Stimulated activated CD8-positive, alpha-beta memory T cell treated with anti-CD3 and anti-CD28 coated beads, Interleukin-2, amount 100 ng/mL, for 1 hour (primary cell): Measurements from ENCODE around the gene APCDD1L.
"Not testable (repeated sequence)": the region's sequence is repeated elsewhere in the genome, so short reads cannot be mapped to it uniquely, and the experiment has no call there.

Experiments used
- DNase-seq, 2 donors: peaks; one replicate each; pipeline ENCODE4 v3.0.0-alpha.2; 2020; ENCODE audit warnings: low read depth in 2 of 2

The APCDD1L gene

DNA sequence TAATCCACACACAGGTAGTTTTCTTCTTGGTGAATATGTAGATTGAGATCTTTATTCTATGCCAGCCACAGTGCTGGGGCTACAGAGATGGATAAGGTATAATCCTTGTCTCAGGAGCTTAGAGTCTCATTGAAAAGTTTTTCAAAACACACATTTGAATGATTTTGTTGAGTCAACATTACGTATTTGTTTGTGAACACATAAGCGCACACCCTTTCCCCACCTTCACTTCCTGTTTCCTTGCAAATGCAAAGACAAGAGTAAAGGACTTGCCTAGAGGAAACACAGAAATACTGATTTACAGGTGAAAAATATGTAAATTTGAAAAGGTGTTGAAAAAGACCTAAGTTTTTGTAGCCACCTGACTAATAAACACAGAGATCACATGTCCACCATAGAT lies 98.4 kb downstream of the APCDD1L start:
- DNase-seq, result no peak

DNA sequence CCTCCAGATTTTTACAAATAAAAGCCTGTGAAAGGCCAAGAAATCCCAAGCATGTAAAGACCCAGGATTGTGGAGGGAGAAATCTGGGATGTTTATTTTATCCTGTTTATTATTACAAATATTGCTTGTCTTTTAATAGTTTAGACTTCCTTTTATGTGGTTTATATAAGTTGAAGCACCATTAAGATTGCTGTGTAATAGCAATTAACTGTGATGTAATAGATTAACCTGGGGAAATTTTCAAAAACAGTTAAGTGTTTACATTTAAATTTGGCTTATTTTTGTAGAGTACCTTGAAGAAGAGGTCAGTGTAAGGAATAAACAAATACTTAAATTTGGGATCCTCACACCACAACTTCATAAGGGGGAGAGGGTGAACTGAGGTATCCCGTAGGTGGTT lies 99.1 kb downstream of the APCDD1L start:
- no peak for DNase-seq

DNA sequence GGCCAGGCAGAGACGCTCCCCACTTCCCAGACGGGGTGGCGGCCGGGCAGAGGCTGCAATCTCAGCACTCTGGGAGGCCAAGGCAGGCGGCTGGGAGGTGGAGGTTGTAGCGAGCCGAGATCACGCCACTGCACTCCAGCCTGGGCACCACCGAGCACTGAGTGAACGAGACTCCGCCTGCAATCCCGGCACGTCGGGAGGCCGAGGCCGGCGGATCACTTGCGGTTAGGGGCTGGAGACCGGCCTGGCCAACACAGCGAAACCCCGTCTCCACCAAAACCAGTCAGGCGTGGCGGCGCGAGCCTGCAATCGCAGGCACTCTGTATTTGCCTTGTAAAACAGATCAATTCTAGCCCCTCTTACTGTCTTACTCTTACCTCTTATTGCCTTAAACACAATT lies 100.4 kb downstream of the APCDD1L start:
- DNase-seq, result not testable (repeated sequence)

DNA sequence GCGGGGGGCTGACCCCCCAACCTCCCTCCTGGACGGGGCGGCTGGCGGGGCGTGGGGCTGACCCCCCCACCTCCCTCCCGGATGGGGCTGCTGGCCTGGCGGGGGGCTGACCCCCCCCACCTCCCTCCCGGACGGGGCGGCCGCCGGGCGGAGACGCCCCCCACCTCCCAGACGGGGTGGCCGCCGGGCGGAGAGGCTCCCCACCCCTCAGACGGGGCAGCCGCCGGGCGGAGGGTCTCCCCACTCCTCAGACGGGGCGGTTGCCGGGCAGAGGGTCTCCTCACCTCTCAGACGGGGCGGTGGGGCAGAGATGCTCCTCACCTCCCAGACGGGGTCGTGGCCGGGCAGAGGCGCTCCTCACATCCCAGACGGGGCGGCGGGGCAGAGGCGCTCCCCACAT lies 101.0 kb downstream of the APCDD1L start:
- DNase-seq, result not testable (repeated sequence)
